Adrenal gland (tissue), 5 donors: ENCODE data around the gene ABCG2.

ENCODE experiments used
- POLR2A ChIP-seq, 2 donors: fragments of 450-650 bp; IDR thresholded peaks; one replicate each; pipeline ENCODE4 v1.6.1; 2017; ENCODE audit warnings: antibody characterized with exemption in 2 of 2, mild to moderate bottlenecking in 2 of 2, moderate library complexity in 1 of 2
- TF ChIP-seq, protein P1 (sequence below), 6 experiments: fragments of 450-650 bp in 4 of 6; fragments of 200-600 bp in 2 of 6; sonication (generic) in 1 of 6; IDR thresholded peaks; 1 replicate in 5 of 6; 2 replicates in 1 of 6; pipeline versions ENCODE4 v1.5.1 to v1.8.0; 2016 to 2021; ENCODE audit warnings: antibody characterized with exemption in 6 of 6, mild to moderate bottlenecking in 2 of 6, moderate library complexity in 1 of 6
- donor health status: DM: no; HTN: no; CAD: no.

DNA sequence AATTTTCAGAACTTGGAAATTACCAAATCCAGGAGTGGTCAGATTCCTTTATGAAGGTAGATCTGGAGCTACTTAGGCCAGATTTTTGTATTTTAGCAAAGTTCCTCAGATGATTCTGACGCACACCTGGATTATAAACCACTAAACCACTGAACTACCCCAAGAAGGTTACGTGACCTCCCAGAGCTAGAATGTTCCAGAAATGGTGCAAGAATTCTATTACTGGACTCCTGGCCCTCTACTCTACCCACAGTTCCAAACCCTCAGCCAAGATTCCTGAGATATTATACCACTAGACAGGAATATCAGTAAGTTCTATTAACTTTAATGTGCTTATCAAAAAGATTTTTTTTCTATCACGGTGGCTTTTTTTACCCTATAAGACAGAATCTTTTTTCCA is 67.1 kb downstream of the ABCG2 start:
- TF ChIP-seq, protein P1, sequence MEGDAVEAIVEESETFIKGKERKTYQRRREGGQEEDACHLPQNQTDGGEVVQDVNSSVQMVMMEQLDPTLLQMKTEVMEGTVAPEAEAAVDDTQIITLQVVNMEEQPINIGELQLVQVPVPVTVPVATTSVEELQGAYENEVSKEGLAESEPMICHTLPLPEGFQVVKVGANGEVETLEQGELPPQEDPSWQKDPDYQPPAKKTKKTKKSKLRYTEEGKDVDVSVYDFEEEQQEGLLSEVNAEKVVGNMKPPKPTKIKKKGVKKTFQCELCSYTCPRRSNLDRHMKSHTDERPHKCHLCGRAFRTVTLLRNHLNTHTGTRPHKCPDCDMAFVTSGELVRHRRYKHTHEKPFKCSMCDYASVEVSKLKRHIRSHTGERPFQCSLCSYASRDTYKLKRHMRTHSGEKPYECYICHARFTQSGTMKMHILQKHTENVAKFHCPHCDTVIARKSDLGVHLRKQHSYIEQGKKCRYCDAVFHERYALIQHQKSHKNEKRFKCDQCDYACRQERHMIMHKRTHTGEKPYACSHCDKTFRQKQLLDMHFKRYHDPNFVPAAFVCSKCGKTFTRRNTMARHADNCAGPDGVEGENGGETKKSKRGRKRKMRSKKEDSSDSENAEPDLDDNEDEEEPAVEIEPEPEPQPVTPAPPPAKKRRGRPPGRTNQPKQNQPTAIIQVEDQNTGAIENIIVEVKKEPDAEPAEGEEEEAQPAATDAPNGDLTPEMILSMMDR (IDR thresholded peaks at IDR 0.05) = no peak
- TF ChIP-seq POLR2A (IDR thresholded peaks at IDR 0.05) = no peak
